ENCODE data around the gene CEP135.
"Not testable (repeated sequence)": the region's sequence is repeated elsewhere in the genome, so short reads cannot be mapped to it uniquely, and the experiment has no call there.

Gene CEP135

GRCh38 chr4:55947254-55947882 is 1.4 kb upstream of the CEP135 start:
- DNase-seq (ENCODE audit: low read depth), result no peak

GRCh38 chr4:55947912-55948725 is 626 bp upstream of the CEP135 start:
- no peak for DNase-seq (ENCODE audit: low read depth)

- no peak for DNase-seq (ENCODE audit: low read depth)
Measured at GRCh38 chr4:55949482-55949802, 697 bp downstream of the CEP135 start.

- DNase-seq (ENCODE audit: low read depth), result no peak
Measured at GRCh38 chr4:55951191-55951922, 2.6 kb downstream of the CEP135 start.

GRCh38 chr4:55955710-55956109 is 7.0 kb downstream of the CEP135 start:
- DNase-seq (ENCODE audit: low read depth), result no peak

- DNase-seq (ENCODE audit: low read depth), result no peak
Measured at GRCh38 chr4:55959655-55960054, 10.9 kb downstream of the CEP135 start.

GRCh38 chr4:55964046-55964445 is 15.3 kb downstream of the CEP135 start:
- no peak for DNase-seq (ENCODE audit: low read depth)

- no peak for DNase-seq (ENCODE audit: low read depth)
Measured at GRCh38 chr4:55965585-55965984, 16.8 kb downstream of the CEP135 start.

- not testable (repeated sequence) for DNase-seq (ENCODE audit: low read depth)
Measured at GRCh38 chr4:55966324-55966723, 17.6 kb downstream of the CEP135 start.

- DNase-seq (ENCODE audit: low read depth), result no peak
Measured at GRCh38 chr4:55967376-55967775, 18.6 kb downstream of the CEP135 start.

GRCh38 chr4:55973650-55974049 is 24.9 kb downstream of the CEP135 start:
- no peak for DNase-seq (ENCODE audit: low read depth)

GRCh38 chr4:55977811-55978210 is 29.1 kb downstream of the CEP135 start:
- DNase-seq (ENCODE audit: low read depth), result no peak

GRCh38 chr4:55979562-55979961 is 30.8 kb downstream of the CEP135 start:
- DNase-seq (ENCODE audit: low read depth), result no peak

- DNase-seq (ENCODE audit: low read depth), result no peak
Measured at GRCh38 chr4:55980725-55981124, 32.0 kb downstream of the CEP135 start.

GRCh38 chr4:55982976-55983375 is 34.2 kb downstream of the CEP135 start:
- no peak for DNase-seq (ENCODE audit: low read depth)

GRCh38 chr4:55989766-55990165 is 41.0 kb downstream of the CEP135 start:
- no peak for DNase-seq (ENCODE audit: low read depth)

GRCh38 chr4:55993994-55994663 is 45.4 kb downstream of the CEP135 start:
- DNase-seq (ENCODE audit: low read depth), result no peak

- no peak for DNase-seq (ENCODE audit: low read depth)
Measured at GRCh38 chr4:55996646-55997045, 47.9 kb downstream of the CEP135 start.

GRCh38 chr4:56003606-56004005 is 54.9 kb downstream of the CEP135 start:
- DNase-seq (ENCODE audit: low read depth), result no peak

- no peak for DNase-seq (ENCODE audit: low read depth)
Measured at GRCh38 chr4:56004235-56004634, 55.5 kb downstream of the CEP135 start.

- no peak for DNase-seq (ENCODE audit: low read depth)
Measured at GRCh38 chr4:56007154-56007553, 58.4 kb downstream of the CEP135 start.

- DNase-seq (ENCODE audit: low read depth), result no peak
Measured at GRCh38 chr4:56008206-56008605, 59.5 kb downstream of the CEP135 start.

- DNase-seq (ENCODE audit: low read depth), result no peak
Measured at GRCh38 chr4:56026596-56026995, 77.9 kb downstream of the CEP135 start.
